ENCODE measurements around the gene PRSS12.

DNA sequence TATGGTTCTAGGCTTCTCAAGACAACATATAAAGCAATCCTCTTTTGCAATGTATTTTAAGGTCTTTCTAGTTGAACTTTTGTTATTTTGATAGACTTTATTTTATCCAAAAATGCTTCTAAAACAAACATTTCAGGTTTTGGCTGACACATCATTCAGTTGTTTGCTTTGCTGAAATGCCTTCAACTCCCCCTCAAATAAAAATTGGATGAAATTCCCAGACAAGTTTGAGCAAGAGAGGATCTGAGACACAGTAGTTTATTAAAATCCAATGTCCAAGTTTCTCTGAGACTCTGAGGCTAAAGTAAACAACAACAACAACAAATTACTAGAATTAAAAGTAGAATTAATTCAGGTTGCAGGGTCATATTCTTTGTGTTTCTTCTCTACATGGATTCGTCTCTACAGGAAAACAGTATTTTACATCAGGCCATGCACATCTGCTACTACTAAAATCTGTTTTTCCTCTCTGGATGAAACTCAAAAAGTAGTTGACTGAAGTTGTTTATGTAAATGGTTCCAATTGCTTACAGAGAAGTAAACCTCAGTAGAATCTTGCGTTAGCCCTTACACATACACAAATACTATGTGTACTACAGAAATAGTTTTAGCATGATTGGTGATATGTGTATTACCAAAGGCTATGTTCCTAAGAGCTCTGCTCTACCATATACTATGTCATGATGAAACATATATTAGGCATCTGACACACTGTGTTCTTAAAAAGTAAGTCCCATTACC lies 64.9 kb downstream of the PRSS12 start:
- TF ChIP-seq EP300 (IDR thresholded peaks at IDR 0.05) (no peak), POLR2A (IDR thresholded peaks at IDR 0.05; ENCODE audit: low read depth) (no peak), POLR2AphosphoS5 (IDR thresholded peaks at IDR 0.05) (no peak)

All from esophagus muscularis mucosa (tissue), 3 donors.